Measurements from ENCODE around the gene DAPK1.

DAPK1 gene

DNA sequence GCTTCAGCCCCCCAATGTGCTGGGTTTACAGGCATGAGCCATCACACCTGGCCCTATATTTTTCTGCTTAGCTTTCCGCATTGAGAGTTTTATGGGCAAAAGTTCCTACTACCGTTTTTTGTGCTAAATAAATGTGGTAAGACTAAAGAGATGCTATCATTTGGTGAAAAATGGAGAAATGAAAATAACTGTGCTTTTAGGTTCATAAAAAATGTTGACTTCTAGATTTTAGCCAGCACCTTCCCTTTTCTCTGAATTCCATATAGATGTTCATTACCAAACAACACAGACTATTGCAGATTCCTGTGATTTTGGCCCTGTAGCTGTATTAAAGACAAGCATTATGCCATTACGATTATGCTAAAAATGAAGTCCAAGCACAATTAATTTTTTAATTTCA lies 156.3 kb downstream of the DAPK1 start:
- Histone ChIP-seq H3K27ac (no peak overlapping the region), H3K4me3 (no peak overlapping the region), H3K4me1 (peaks cover 0 to 4% (median 0%) of the 10 kb centered on the region in 4 donors), H3K9me3 (no peaks in the 10 kb centered on the region), H3K36me3 (peaks cover 0 to 4% (median 4%) of the 10 kb centered on the region in 3 donors), H3K27me3 (no peaks in the 10 kb centered on the region)
- TF ChIP-seq, protein P1, sequence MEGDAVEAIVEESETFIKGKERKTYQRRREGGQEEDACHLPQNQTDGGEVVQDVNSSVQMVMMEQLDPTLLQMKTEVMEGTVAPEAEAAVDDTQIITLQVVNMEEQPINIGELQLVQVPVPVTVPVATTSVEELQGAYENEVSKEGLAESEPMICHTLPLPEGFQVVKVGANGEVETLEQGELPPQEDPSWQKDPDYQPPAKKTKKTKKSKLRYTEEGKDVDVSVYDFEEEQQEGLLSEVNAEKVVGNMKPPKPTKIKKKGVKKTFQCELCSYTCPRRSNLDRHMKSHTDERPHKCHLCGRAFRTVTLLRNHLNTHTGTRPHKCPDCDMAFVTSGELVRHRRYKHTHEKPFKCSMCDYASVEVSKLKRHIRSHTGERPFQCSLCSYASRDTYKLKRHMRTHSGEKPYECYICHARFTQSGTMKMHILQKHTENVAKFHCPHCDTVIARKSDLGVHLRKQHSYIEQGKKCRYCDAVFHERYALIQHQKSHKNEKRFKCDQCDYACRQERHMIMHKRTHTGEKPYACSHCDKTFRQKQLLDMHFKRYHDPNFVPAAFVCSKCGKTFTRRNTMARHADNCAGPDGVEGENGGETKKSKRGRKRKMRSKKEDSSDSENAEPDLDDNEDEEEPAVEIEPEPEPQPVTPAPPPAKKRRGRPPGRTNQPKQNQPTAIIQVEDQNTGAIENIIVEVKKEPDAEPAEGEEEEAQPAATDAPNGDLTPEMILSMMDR (IDR thresholded peaks at IDR 0.05): no peak
- no peak for DNase-seq
- intact Hi-C loops (cut with DNase I; ENCODE audit: low total_unique reads): loop anchor here (5.0 kb wide), 1 partner anchor 902 kb away; no protein-coding TSS in a partner anchor

DNA sequence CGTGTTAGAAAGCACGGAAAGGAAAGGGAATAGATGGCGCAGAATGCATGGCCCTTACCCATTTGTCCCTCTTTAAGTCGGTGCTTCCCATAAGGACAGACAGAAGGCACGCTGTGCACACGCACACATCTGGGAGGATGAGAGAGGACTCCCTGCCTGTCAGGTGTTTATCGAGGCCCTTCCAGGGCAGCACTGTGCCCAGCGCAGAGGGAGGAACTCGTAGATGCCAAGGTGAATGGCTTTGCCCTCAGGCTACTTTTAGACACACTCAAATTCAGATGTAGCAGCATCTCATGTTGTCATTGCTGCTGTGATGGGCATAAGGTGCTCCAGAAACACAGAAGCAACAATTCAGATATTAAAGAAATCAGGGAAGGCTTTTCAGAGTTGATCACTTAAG lies 158.1 kb downstream of the DAPK1 start:
- no peaks in the 10 kb centered on the region for H3K27me3 ChIP-seq
- H3K4me1 ChIP-seq: peaks cover 0 to 4% (median 0%) of the 10 kb centered on the region in 4 donors
- DNase-seq: no peak
- intact Hi-C loops (cut with DNase I; ENCODE audit: low total_unique reads): no loop called here
- no peaks in the 10 kb centered on the region for H3K9me3 ChIP-seq
- no peak overlapping the region for H3K4me3 ChIP-seq
- H3K36me3 ChIP-seq: no peaks in the 10 kb centered on the region
- TF ChIP-seq, protein P1 (IDR thresholded peaks at IDR 0.05): no peak
- no peak overlapping the region for H3K27ac ChIP-seq

DNA sequence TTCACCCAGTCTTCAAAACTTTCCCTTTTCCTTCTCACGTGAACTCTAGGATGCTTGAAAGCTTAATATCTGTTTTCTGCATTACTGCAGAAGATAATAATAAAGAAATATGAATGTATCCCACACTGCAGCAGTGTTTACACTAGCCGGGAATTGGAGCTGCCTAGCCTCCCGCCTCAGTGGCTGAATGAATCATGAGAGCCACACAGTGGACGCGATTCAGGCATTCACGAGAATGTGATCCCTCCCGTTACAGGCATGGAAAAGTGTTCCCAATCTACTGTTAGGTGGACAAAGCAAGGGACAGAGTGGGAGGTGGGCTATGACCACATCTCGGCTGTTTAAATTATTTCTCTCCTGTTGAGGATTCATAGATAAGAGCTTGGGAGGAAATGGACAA lies 158.8 kb downstream of the DAPK1 start:
- H3K4me3 ChIP-seq: no peak overlapping the region
- no peaks in the 10 kb centered on the region for H3K27me3 ChIP-seq
- H3K4me1 ChIP-seq: peaks cover 0 to 4% (median 0%) of the 10 kb centered on the region in 4 donors
- no peaks in the 10 kb centered on the region for H3K9me3 ChIP-seq
- TF ChIP-seq, protein P1 (IDR thresholded peaks at IDR 0.05): no peak
- DNase-seq: no peak
- intact Hi-C loops (cut with DNase I; ENCODE audit: low total_unique reads): no loop called here
- no peak overlapping the region for H3K27ac ChIP-seq
- no peaks in the 10 kb centered on the region for H3K36me3 ChIP-seq

GRCh38 chr9:87657190-87657589 lies 159.5 kb downstream of the DAPK1 start:
- peak; percentile 61 to 67 for DNase-seq
- H3K27ac ChIP-seq: no peak overlapping the region
- H3K9me3 ChIP-seq: no peaks in the 10 kb centered on the region
- TF ChIP-seq, protein P1 (IDR thresholded peaks at IDR 0.05): no peak
- intact Hi-C loops (cut with DNase I; ENCODE audit: low total_unique reads): no loop called here
- peaks cover 0 to 4% (median 0%) of the 10 kb centered on the region in 4 donors for H3K4me1 ChIP-seq
- no peak overlapping the region for H3K4me3 ChIP-seq
- H3K36me3 ChIP-seq: no peaks in the 10 kb centered on the region
- H3K27me3 ChIP-seq: no peaks in the 10 kb centered on the region

GRCh38 chr9:87657893-87658292 lies 160.2 kb downstream of the DAPK1 start:
- Histone ChIP-seq H3K4me1 (peaks cover 0 to 4% (median 0%) of the 10 kb centered on the region in 4 donors), H3K27me3 (no peaks in the 10 kb centered on the region), H3K9me3 (no peaks in the 10 kb centered on the region), H3K36me3 (no peaks in the 10 kb centered on the region), H3K4me3 (no peak overlapping the region), H3K27ac (no peak overlapping the region)
- no peak for DNase-seq
- TF ChIP-seq, protein P1 (IDR thresholded peaks at IDR 0.05): no peak
- intact Hi-C loops (cut with DNase I; ENCODE audit: low total_unique reads): no loop called here

DNA sequence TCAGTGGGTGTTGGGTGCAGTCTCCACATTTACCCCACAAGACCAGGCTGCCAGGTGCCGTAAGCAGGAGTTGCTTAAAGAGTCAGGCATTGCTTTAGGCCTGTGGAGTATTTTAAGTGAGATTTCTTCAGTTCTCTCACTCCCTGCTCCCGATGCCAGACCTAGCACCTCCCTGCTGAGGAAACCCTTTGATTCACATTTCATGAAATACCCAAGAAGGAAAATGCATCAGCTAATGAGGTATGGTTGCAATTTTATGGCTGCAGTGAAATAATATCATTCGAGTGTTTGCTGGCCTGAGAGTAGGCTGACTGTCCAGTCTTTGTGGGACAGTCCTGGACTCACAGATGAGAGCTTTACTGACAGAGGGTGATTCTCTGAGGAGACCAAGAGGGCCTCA lies 160.8 kb downstream of the DAPK1 start:
- TF ChIP-seq, protein P1 (IDR thresholded peaks at IDR 0.05): no peak
- Histone ChIP-seq H3K27me3 (no peaks in the 10 kb centered on the region), H3K36me3 (no peaks in the 10 kb centered on the region), H3K4me3 (no peak overlapping the region), H3K4me1 (peaks cover 0 to 4% (median 0%) of the 10 kb centered on the region in 4 donors), H3K27ac (no peak overlapping the region), H3K9me3 (no peaks in the 10 kb centered on the region)
- DNase-seq: no peak
- intact Hi-C loops (cut with DNase I; ENCODE audit: low total_unique reads): no loop called here

Data from tibial artery (tissue), 4 donors.